Measurements from ENCODE around the gene ADISSP. TPM values are rescaled to one million over a fixed set of nuclear protein-coding genes. Genes with fewer than 3 reads are reported as not detected.
A peak's percentile ranks its signal among the peaks of the same experiment; 100 is the strongest.

ADISSP gene
- polyA plus RNA-seq, 3 donors, result 59.6 to 78.5 (median 68.5) TPM

DNA sequence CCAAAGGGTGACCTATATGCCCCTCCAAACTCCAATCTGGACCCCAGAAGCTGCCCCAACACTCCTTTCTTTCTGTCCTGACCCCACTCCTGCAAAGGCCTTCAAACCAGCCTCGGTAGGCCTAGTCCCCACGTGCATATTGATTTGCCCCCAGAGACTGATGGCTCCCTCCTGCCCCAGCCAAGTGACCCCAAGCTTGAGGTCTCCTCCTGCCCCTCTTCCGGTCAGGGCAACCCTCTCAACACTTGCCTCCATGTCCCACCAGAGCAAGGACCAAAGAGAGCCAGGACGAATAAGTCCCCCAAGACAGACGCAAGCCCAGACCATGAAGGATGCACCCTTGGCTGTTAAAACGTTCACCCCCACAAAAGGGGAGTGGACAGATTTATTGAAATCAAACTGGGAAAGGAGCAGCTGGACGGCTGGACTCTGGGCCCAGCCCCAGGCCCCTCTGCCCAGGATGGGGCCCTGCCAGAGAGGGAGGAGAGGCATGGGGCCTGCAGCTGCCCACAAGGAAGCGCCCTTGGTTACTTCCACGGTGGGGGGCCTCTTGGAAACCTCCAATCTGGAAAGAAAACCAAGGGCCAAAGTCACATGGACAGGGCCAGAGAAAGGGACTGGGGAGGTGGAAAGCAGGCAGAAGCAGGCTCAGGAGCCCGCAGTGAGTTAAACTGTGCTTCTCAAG is 16.1 kb upstream of the ADISSP start:
- Mint-ChIP-seq H3K27ac (peak overlapping the region in 1 of 7 donors; percentile 46), H3K4me1 (peaks cover 50% of the 10 kb centered on the region), H3K4me3 (no peak overlapping the region), H3K27me3 (ENCODE audit: low read depth in 3 of 3) (peaks cover 16 to 21% (median 18%) of the 10 kb centered on the region in 3 donors), H3K9me3 (peaks cover 0 to 4% (median 3%) of the 10 kb centered on the region in 7 donors), H3K36me3 (peaks cover 7 to 14% of the 10 kb centered on the region in 2 donors)
- Histone ChIP-seq H3K4me2 (replicated peaks; ENCODE audit: extremely low read depth, low read length, poor library complexity, severe bottlenecking) (no peak overlapping the region), H3K4me3 (replicated peaks in 1 of 3; ENCODE audit: low read depth in 2 of 3, low read length in 3 of 3) (no peak overlapping the region), H4K20me1 (ENCODE audit: insufficient read depth, low read length) (peaks cover 55% of the 10 kb centered on the region), H3K27ac (ENCODE audit: low read depth in 1 of 2, low read length in 2 of 2) (no peak overlapping the region), H3K9ac (ENCODE audit: insufficient read depth, low read length, poor library complexity, severe bottlenecking) (no peak overlapping the region), H3K4me1 (ENCODE audit: control insufficient read depth in 1 of 2, insufficient read depth in 2 of 2, low read length in 2 of 2) (peaks cover 38 to 53% of the 10 kb centered on the region in 2 donors), H3K9me3 (replicated peaks in 1 of 2; ENCODE audit: control insufficient read depth in 1 of 2, insufficient read depth in 1 of 2, low read length in 2 of 2) (peaks cover 0 to 10% of the 10 kb centered on the region in 2 donors), H3K27me3 (ENCODE audit: control insufficient read depth in 2 of 2, insufficient read depth in 2 of 2, low read length in 2 of 2) (peaks cover 11 to 13% of the 10 kb centered on the region in 2 donors), H3K79me2 (ENCODE audit: insufficient read depth, low read length) (peaks cover 29% of the 10 kb centered on the region), H2AFZ (ENCODE audit: insufficient read depth, low read depth, low read length, poor library complexity, severe bottlenecking) (no peak overlapping the region), H3K36me3 (replicated peaks in 1 of 2; ENCODE audit: control insufficient read depth in 1 of 2, insufficient read depth in 2 of 2, low read length in 2 of 2) (peaks cover 4 to 7% of the 10 kb centered on the region in 2 donors)
- TF ChIP-seq, protein P1, sequence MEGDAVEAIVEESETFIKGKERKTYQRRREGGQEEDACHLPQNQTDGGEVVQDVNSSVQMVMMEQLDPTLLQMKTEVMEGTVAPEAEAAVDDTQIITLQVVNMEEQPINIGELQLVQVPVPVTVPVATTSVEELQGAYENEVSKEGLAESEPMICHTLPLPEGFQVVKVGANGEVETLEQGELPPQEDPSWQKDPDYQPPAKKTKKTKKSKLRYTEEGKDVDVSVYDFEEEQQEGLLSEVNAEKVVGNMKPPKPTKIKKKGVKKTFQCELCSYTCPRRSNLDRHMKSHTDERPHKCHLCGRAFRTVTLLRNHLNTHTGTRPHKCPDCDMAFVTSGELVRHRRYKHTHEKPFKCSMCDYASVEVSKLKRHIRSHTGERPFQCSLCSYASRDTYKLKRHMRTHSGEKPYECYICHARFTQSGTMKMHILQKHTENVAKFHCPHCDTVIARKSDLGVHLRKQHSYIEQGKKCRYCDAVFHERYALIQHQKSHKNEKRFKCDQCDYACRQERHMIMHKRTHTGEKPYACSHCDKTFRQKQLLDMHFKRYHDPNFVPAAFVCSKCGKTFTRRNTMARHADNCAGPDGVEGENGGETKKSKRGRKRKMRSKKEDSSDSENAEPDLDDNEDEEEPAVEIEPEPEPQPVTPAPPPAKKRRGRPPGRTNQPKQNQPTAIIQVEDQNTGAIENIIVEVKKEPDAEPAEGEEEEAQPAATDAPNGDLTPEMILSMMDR (IDR thresholded peaks at IDR 0.05), result no peak
- intact Hi-C loops (cut with micrococcal nuclease), result loop anchor here in 1 of 2 donors (10.0 kb wide), 1 partner anchor 61 kb away; the partner anchor contains the start of gene MAVS
- 94% methylated on average over 6 of the region's 10 CpGs for WGBS (ENCODE audit: insufficient coverage)
- peak in 1 of 3 donors; percentile 2 for DNase-seq

DNA sequence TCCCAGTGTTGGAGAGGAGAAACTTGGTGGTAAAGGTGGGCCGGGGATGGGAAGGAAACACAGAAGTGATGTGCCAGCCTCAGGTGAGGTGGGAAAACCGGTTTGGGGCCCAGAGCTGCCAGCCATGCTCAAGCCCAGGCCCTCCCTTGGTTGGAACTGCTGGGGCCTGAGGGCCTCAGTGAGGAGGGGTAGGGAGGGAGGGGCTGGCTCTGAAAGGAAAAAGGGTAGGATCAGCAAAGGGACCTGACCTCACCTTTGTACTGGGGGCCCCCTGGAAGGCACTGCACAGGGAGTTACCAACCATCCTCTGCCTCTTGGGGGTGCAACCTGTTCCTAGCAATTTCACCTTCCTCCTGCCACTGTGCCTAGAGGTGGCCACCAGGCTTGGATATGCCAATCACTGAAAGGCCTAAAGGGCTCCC is 15.5 kb upstream of the ADISSP start:
- H3K4me3 Mint-ChIP-seq, result no peak overlapping the region
- peaks cover 55% of the 10 kb centered on the region for H3K4me1 Mint-ChIP-seq

More for the DNA sequence above, 15.5 kb upstream of the ADISSP start:
- Mint-ChIP-seq H3K27ac (peak overlapping the region in 3 of 7 donors; percentile 5 to 57 (median 46)), H3K27me3 (ENCODE audit: low read depth in 3 of 3) (peaks cover 21 to 27% (median 24%) of the 10 kb centered on the region in 3 donors), H3K9me3 (peaks cover 0 to 4% (median 3%) of the 10 kb centered on the region in 7 donors), H3K36me3 (peaks cover 9 to 17% of the 10 kb centered on the region in 2 donors)
- no peak for DNase-seq
- H4K20me1 ChIP-seq (ENCODE audit: insufficient read depth, low read length), result peaks cover 55% of the 10 kb centered on the region
- no peak overlapping the region for H3K27ac ChIP-seq (ENCODE audit: low read depth in 1 of 2, low read length in 2 of 2)
- H3K9me3 ChIP-seq (replicated peaks in 1 of 2; ENCODE audit: control insufficient read depth in 1 of 2, insufficient read depth in 1 of 2, low read length in 2 of 2), result peaks cover 3 to 10% of the 10 kb centered on the region in 2 donors
- TF ChIP-seq, protein P1 (IDR thresholded peaks at IDR 0.05), result no peak
- H3K27me3 ChIP-seq (ENCODE audit: control insufficient read depth in 2 of 2, insufficient read depth in 2 of 2, low read length in 2 of 2), result peaks cover 17 to 19% of the 10 kb centered on the region in 2 donors
- peaks cover 29% of the 10 kb centered on the region for H3K79me2 ChIP-seq (ENCODE audit: insufficient read depth, low read length)
- peaks cover 4 to 7% of the 10 kb centered on the region in 2 donors for H3K36me3 ChIP-seq (replicated peaks in 1 of 2; ENCODE audit: control insufficient read depth in 1 of 2, insufficient read depth in 2 of 2, low read length in 2 of 2)
- no peak overlapping the region for H3K9ac ChIP-seq (ENCODE audit: insufficient read depth, low read length, poor library complexity, severe bottlenecking)
- H2AFZ ChIP-seq (ENCODE audit: insufficient read depth, low read depth, low read length, poor library complexity, severe bottlenecking), result no peak overlapping the region
- H3K4me2 ChIP-seq (replicated peaks; ENCODE audit: extremely low read depth, low read length, poor library complexity, severe bottlenecking), result no peak overlapping the region
- no peak overlapping the region for H3K4me3 ChIP-seq (replicated peaks in 1 of 3; ENCODE audit: low read depth in 2 of 3, low read length in 3 of 3)
- H3K4me1 ChIP-seq (ENCODE audit: control insufficient read depth in 1 of 2, insufficient read depth in 2 of 2, low read length in 2 of 2), result peaks cover 43 to 59% of the 10 kb centered on the region in 2 donors
- WGBS (ENCODE audit: insufficient coverage), result 67% methylated on average over 1 of the region's 2 CpGs
- intact Hi-C loops (cut with micrococcal nuclease), result loop anchor here in 1 of 2 donors (10.0 kb wide), 1 partner anchor 62 kb away; the partner anchor contains the start of gene MAVS

All from CD14-positive monocyte (primary cell).